Liver (tissue), 3 donors: ENCODE data around the gene FOXB2.

Experiments
- ATF3 ChIP-seq: IDR thresholded peaks from 2 replicates; pipeline ENCODE4 v1.6.1; 2016; ENCODE audit warnings: antibody characterized with exemption
- CTCF ChIP-seq: fragments of 150-350 bp; IDR thresholded peaks from 2 replicates; pipeline ENCODE4 v1.5.1; 2017; ENCODE audit warnings: improper control_type of control experiment, low read depth, low read length; ENCODE audit not compliant: missing input control
- EGR1 ChIP-seq, 2 donors: IDR thresholded peaks; 2 replicates each; pipeline ENCODE4 v1.6.1; 2016 to 2018; ENCODE audit warnings: antibody characterized with exemption in 2 of 2, low read depth in 2 of 2
- FOXA1 ChIP-seq: IDR thresholded peaks from 2 replicates; pipeline ENCODE4 v1.6.1; 2016; ENCODE audit warnings: antibody characterized with exemption
- GABPA ChIP-seq, 2 donors: IDR thresholded peaks in 1 of 2; conservative IDR thresholded peaks in 1 of 2; 2 replicates each; pipeline ENCODE4 v1.6.1; 2016; ENCODE audit warnings: antibody characterized with exemption in 2 of 2, mild to moderate bottlenecking in 1 of 2, moderate library complexity in 1 of 2
- JUND ChIP-seq, 2 donors: IDR thresholded peaks; 2 replicates each; pipeline ENCODE4 v1.6.1; 2016; ENCODE audit warnings: antibody characterized with exemption in 2 of 2
- MAX ChIP-seq: IDR thresholded peaks from 2 replicates; pipeline ENCODE4 v1.6.1; 2016; ENCODE audit warnings: antibody characterized with exemption
- RAD21 ChIP-seq, 2 donors: IDR thresholded peaks; 2 replicates each; pipeline ENCODE4 v1.6.1; 2016; ENCODE audit warnings: antibody characterized with exemption in 2 of 2, mild to moderate bottlenecking in 2 of 2
- SP1 ChIP-seq: IDR thresholded peaks from 2 replicates; pipeline ENCODE4 v1.6.1; 2018; ENCODE audit warnings: antibody characterized with exemption, mild to moderate bottlenecking
- TAF1 ChIP-seq: conservative IDR thresholded peaks from 2 replicates; pipeline ENCODE4 v1.6.1; 2016; ENCODE audit warnings: antibody characterized with exemption, mild to moderate bottlenecking
- ZBTB33 ChIP-seq: IDR thresholded peaks from 2 replicates; pipeline ENCODE4 v1.6.1; 2016; ENCODE audit warnings: antibody characterized with exemption
- donor health status: healthy.
- donor health status: healthy.

GRCh38 chr9:76996700-76997099 lies 22.8 kb upstream of the FOXB2 start:
- TF ChIP-seq CTCF = no peak
- TF ChIP-seq EGR1 (IDR thresholded peaks at IDR 0.05; ENCODE audit: low read depth in 2 of 2) = no peak
- TF ChIP-seq TAF1 = no peak
- no peak for TF ChIP-seq SP1
- no peak for TF ChIP-seq MAX
- no peak for TF ChIP-seq FOXA1
- TF ChIP-seq ZBTB33 = no peak
- no peak for TF ChIP-seq GABPA (IDR thresholded peaks at IDR 0.05 in 1 of 2, conservative IDR thresholded peaks at IDR 0.05 in 1 of 2)
- no peak for TF ChIP-seq JUND (IDR thresholded peaks at IDR 0.05)
- TF ChIP-seq ATF3 = no peak
- TF ChIP-seq RAD21 (IDR thresholded peaks at IDR 0.05) = peak; percentile 28 to 32
